Measurements from ENCODE around the gene FGD1.

The FGD1 gene

DNA sequence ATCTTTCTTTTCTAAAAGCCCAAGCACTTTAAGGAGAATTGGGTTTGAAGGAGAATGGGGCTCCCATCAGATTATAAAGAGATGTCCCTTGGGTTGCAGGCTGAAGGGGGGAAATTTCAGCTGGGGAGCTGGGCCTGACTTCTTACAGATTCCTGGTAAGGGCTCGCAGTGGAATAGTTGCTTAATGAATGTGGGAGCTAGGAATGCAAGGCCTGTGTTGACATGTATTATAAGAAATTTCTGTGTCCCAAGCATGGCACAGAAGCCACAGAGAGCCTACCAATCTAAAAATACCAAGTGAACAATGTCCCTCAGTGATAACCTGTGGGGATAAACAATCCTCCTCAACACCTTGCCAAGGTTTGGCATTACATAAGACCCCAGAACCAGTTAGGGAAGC lies 98.9 kb downstream of the FGD1 start:
- DNase-seq (ENCODE audit: low read depth): no peak

Data from stimulated activated CD8-positive, alpha-beta memory T cell treated with anti-CD3 and anti-CD28 coated beads, Interleukin-12 subunit alpha, Interleukin-12 subunit beta, amount 100 ng/mL, for 1 hour (primary cell).